ENCODE measurements around the gene INPP4B. TPM values are rescaled to one million over a fixed set of nuclear protein-coding genes. Genes with fewer than 3 reads are reported as not detected.
A peak's percentile ranks its signal among the peaks of the same experiment; 100 is the strongest.

INPP4B gene
- 9.2 and 19.7 TPM in 2 replicates for total RNA-seq
- polyA plus RNA-seq, result 6.8 and 22.2 TPM in 2 replicates
- polyA plus RNA-seq (2012), result 4.1 and 12.9 TPM in 2 replicates
- polyA minus RNA-seq (ENCODE audit: low replicate concordance), result 5.3 and 18.8 TPM in 2 replicates

DNA sequence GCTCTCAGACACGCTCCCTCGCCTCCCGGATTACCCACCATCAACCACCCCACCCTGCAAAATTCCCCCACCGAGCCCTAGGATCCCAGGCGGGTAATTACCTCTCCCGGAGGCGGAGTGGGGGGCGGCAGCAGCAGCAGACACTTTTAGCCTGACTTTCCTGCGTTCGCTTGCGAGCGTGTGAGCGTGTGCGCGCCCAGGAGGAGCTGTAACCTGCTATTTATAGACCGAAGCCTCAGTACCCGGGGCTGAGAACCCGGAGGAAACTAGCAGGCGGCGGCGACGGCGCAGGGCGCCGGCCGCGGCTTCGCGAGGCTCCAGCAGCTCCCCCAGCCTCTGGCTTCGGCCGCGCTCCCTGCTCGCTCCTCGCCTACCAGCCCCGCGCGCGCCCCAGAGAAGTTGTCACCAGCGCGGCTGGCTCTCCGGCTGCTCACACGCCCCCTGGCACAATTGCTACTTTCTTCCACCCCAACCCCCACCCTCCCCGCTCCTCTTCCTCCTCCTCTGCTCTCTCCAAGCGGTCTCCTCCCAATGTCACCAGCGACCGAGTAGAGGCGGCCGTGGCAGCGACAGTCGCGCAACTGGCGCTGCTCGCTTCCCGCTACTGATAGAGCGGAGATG, at the start of gene INPP4B:
INPP4B (minus strand) TSS at position 194 of the 621 bp plus-strand sequence.
- Histone ChIP-seq H3K36me3 (ENCODE audit: control insufficient read depth, insufficient read depth, low read length) (no peaks in the 10 kb centered on the region), H3K79me2 (ENCODE audit: control insufficient read depth, insufficient read depth, low read length) (no peaks in the 10 kb centered on the region), H3K4me3 (replicated peaks in 1 of 4; ENCODE audit: control extremely low read depth in 1 of 4, insufficient read depth in 1 of 4, low read depth in 3 of 4, low read length in 4 of 4) (peak within 1 kb of the TSS; percentile 64 to 77 (median 68)), H4K20me1 (ENCODE audit: control insufficient read depth, extremely low read depth, insufficient read depth, low read length) (no peaks in the 10 kb centered on the region), H3K27me3 (ENCODE audit: control insufficient read depth, insufficient read depth, low read length) (peaks cover 9% of the 10 kb centered on the region), H3K9ac (ENCODE audit: insufficient read depth, low read length) (peak within 1 kb of the TSS; percentile 52), H2AFZ (ENCODE audit: low read length) (peak within 1 kb of the TSS; percentile 74), H3K27ac (ENCODE audit: insufficient read depth, low read length) (no peak within 1 kb of the TSS), H3K4me2 (ENCODE audit: extremely low read depth, insufficient read depth, low read length) (peak within 1 kb of the TSS; percentile 83), H3K9me3 (ENCODE audit: control insufficient read depth, insufficient read depth, low read depth, low read length) (no peaks in the 10 kb centered on the region), H3K4me1 (ENCODE audit: control insufficient read depth, extremely low read depth, insufficient read depth, low read length) (peaks cover 3% of the 10 kb centered on the region)
- TF ChIP-seq, protein P1, sequence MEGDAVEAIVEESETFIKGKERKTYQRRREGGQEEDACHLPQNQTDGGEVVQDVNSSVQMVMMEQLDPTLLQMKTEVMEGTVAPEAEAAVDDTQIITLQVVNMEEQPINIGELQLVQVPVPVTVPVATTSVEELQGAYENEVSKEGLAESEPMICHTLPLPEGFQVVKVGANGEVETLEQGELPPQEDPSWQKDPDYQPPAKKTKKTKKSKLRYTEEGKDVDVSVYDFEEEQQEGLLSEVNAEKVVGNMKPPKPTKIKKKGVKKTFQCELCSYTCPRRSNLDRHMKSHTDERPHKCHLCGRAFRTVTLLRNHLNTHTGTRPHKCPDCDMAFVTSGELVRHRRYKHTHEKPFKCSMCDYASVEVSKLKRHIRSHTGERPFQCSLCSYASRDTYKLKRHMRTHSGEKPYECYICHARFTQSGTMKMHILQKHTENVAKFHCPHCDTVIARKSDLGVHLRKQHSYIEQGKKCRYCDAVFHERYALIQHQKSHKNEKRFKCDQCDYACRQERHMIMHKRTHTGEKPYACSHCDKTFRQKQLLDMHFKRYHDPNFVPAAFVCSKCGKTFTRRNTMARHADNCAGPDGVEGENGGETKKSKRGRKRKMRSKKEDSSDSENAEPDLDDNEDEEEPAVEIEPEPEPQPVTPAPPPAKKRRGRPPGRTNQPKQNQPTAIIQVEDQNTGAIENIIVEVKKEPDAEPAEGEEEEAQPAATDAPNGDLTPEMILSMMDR (conservative IDR thresholded peaks at IDR 0.05 in 1 of 2, IDR thresholded peaks at IDR 0.05 in 1 of 2; ENCODE audit: low read depth in 1 of 2, low read length in 2 of 2), result no peak
- TF ChIP-seq EZH2 (IDR thresholded peaks at IDR 0.05; ENCODE audit: low read length, missing control alignments), result no peak
- DNase-seq (ENCODE audit: low read depth in 2 of 2), result peak; percentile 60 to 76

DNA sequence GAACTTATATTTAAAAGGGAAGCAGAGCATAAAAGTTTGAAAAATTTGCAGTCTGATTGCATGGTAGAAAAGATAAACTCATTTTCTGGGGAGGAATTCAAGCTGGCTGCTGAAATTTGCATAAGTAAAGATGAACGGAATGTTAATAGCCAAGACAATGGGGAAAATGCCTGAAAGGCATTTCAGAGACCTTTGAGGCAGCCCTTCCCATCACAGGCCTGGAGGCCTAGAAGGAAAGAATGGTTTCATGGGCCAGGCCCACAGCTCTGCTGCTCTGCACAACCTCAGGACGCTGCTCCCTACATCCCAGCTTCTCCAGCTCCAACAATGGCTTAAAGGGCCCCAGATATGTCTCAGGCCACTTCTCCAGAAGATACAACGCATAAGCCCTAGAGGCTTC, 46.9 kb upstream of the INPP4B start:
- Histone ChIP-seq H3K4me3 (replicated peaks in 1 of 4; ENCODE audit: control extremely low read depth in 1 of 4, insufficient read depth in 1 of 4, low read depth in 3 of 4, low read length in 4 of 4) (no peak overlapping the region), H3K27ac (ENCODE audit: insufficient read depth, low read length) (no peak overlapping the region), H3K9ac (ENCODE audit: insufficient read depth, low read length) (no peak overlapping the region), H3K27me3 (ENCODE audit: control insufficient read depth, insufficient read depth, low read length) (no peaks in the 10 kb centered on the region), H3K4me2 (ENCODE audit: extremely low read depth, insufficient read depth, low read length) (no peak overlapping the region), H2AFZ (ENCODE audit: low read length) (no peak overlapping the region), H3K9me3 (ENCODE audit: control insufficient read depth, insufficient read depth, low read depth, low read length) (no peaks in the 10 kb centered on the region), H3K36me3 (ENCODE audit: control insufficient read depth, insufficient read depth, low read length) (no peaks in the 10 kb centered on the region), H3K4me1 (ENCODE audit: control insufficient read depth, extremely low read depth, insufficient read depth, low read length) (no peaks in the 10 kb centered on the region), H4K20me1 (ENCODE audit: control insufficient read depth, extremely low read depth, insufficient read depth, low read length) (no peaks in the 10 kb centered on the region), H3K79me2 (ENCODE audit: control insufficient read depth, insufficient read depth, low read length) (no peaks in the 10 kb centered on the region)
- TF ChIP-seq, protein P1 (conservative IDR thresholded peaks at IDR 0.05 in 1 of 2, IDR thresholded peaks at IDR 0.05 in 1 of 2; ENCODE audit: low read depth in 1 of 2, low read length in 2 of 2), result no peak
- no peak for TF ChIP-seq EZH2 (IDR thresholded peaks at IDR 0.05; ENCODE audit: low read length, missing control alignments)
- no peak for DNase-seq (ENCODE audit: low read depth in 2 of 2)

DNA sequence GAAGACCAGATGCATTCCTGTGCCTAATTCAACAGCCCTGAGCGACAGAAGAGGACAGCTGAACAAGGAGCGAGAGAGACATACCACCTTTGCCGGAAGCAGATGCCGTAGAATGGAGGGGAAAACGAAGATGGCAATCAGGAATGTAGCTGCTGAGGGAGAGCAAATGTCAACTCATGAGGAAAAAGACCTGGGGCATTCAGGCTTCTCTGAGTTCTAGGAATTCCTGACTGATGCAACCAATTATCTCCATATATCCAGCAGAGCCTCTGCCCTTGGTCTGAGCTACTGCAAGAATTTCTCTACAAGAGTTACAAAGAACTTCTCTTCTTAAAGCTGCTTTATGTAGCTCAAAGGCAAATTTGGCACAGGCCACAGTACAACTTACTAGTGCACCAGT, 40.5 kb upstream of the INPP4B start:
- H3K4me1 ChIP-seq (ENCODE audit: control insufficient read depth, extremely low read depth, insufficient read depth, low read length), result no peaks in the 10 kb centered on the region
- no peaks in the 10 kb centered on the region for H3K27me3 ChIP-seq (ENCODE audit: control insufficient read depth, insufficient read depth, low read length)
- no peak overlapping the region for H2AFZ ChIP-seq (ENCODE audit: low read length)
- H3K79me2 ChIP-seq (ENCODE audit: control insufficient read depth, insufficient read depth, low read length), result no peaks in the 10 kb centered on the region
- H3K9ac ChIP-seq (ENCODE audit: insufficient read depth, low read length), result no peak overlapping the region
- no peak overlapping the region for H3K4me3 ChIP-seq (replicated peaks in 1 of 4; ENCODE audit: control extremely low read depth in 1 of 4, insufficient read depth in 1 of 4, low read depth in 3 of 4, low read length in 4 of 4)
- no peak overlapping the region for H3K27ac ChIP-seq (ENCODE audit: insufficient read depth, low read length)
- no peaks in the 10 kb centered on the region for H3K36me3 ChIP-seq (ENCODE audit: control insufficient read depth, insufficient read depth, low read length)
- no peaks in the 10 kb centered on the region for H4K20me1 ChIP-seq (ENCODE audit: control insufficient read depth, extremely low read depth, insufficient read depth, low read length)
- H3K4me2 ChIP-seq (ENCODE audit: extremely low read depth, insufficient read depth, low read length), result no peak overlapping the region
- no peaks in the 10 kb centered on the region for H3K9me3 ChIP-seq (ENCODE audit: control insufficient read depth, insufficient read depth, low read depth, low read length)
- DNase-seq (ENCODE audit: low read depth in 2 of 2), result no peak
- TF ChIP-seq, protein P1 (conservative IDR thresholded peaks at IDR 0.05 in 1 of 2, IDR thresholded peaks at IDR 0.05 in 1 of 2; ENCODE audit: low read depth in 1 of 2, low read length in 2 of 2), result no peak
- TF ChIP-seq EZH2 (IDR thresholded peaks at IDR 0.05; ENCODE audit: low read length, missing control alignments), result no peak

Measured in fibroblast of lung (primary cell).